NCI-H446 (cell line): ENCODE results near the gene NAALADL1.

Experiments
- DNase-seq, 2 experiments: peaks; one replicate each; lab custom pipeline; 2025; lab: John Stamatoyannopoulos, UW

NAALADL1 gene

GRCh38 chr11:65083134-65083833 is 24.9 kb upstream of the NAALADL1 start:
- no peak for DNase-seq

GRCh38 chr11:65078786-65079342 is 20.5 kb upstream of the NAALADL1 start:
- DNase-seq, result no peak

- DNase-seq, result peak in 1 of 2 experiments; percentile 18
Measured at GRCh38 chr11:65078151-65078550, 19.8 kb upstream of the NAALADL1 start.

- DNase-seq, result no peak
Measured at GRCh38 chr11:65077451-65077850, 19.1 kb upstream of the NAALADL1 start.

GRCh38 chr11:65072631-65072966 is 14.2 kb upstream of the NAALADL1 start:
- no peak for DNase-seq

- no peak for DNase-seq
Measured at GRCh38 chr11:65071907-65072630, 13.7 kb upstream of the NAALADL1 start.

- DNase-seq, result no peak
Measured at GRCh38 chr11:65069217-65069616, 10.9 kb upstream of the NAALADL1 start.

- no peak for DNase-seq
Measured at GRCh38 chr11:65067446-65067845, 9.1 kb upstream of the NAALADL1 start.

GRCh38 chr11:65066805-65067291 is 8.5 kb upstream of the NAALADL1 start:
- no peak for DNase-seq

- no peak for DNase-seq
Measured at GRCh38 chr11:65066315-65066714, 8.0 kb upstream of the NAALADL1 start.

- no peak for DNase-seq
Measured at GRCh38 chr11:65065851-65066250, 7.5 kb upstream of the NAALADL1 start.

GRCh38 chr11:65064847-65065240 is 6.5 kb upstream of the NAALADL1 start:
- no peak for DNase-seq

- no peak for DNase-seq
Measured at GRCh38 chr11:65063532-65063931, 5.2 kb upstream of the NAALADL1 start.

- DNase-seq, result no peak
Measured at GRCh38 chr11:65060913-65061408, 2.6 kb upstream of the NAALADL1 start.

GRCh38 chr11:65059959-65060824 is 1.8 kb upstream of the NAALADL1 start:
- DNase-seq, result no peak

- DNase-seq, result no peak
Measured at GRCh38 chr11:65059523-65059922, 1.2 kb upstream of the NAALADL1 start.

- no peak for DNase-seq
Measured at GRCh38 chr11:65058012-65058411, 341 bp downstream of the NAALADL1 start.

GRCh38 chr11:65057526-65057925 is 827 bp downstream of the NAALADL1 start:
- no peak for DNase-seq

- DNase-seq, result no peak
Measured at GRCh38 chr11:65056999-65057398, 1.4 kb downstream of the NAALADL1 start.

GRCh38 chr11:65055538-65055937 is 2.8 kb downstream of the NAALADL1 start:
- DNase-seq, result no peak

- DNase-seq, result no peak
Measured at GRCh38 chr11:65053827-65054508, 4.4 kb downstream of the NAALADL1 start.
